Inflammatory macrophage treated with lipopolysaccharide for 1 hour (primary cell): ENCODE measurements around the gene AKAP11.

Experiments
- DNase-seq, 2 donors: peaks; one replicate each; pipeline ENCODE4 v3.0.0-alpha.2; 2020 to 2022

Gene AKAP11

GRCh38 chr13:42334329-42334706 lies 62.4 kb downstream of the AKAP11 start:
- no peak for DNase-seq

- no peak for DNase-seq
Observed at GRCh38 chr13:42337808-42338600, 66.1 kb downstream of the AKAP11 start.

GRCh38 chr13:42345367-42345766 lies 73.4 kb downstream of the AKAP11 start:
- DNase-seq = peak in 1 of 2 donors; percentile 10

- DNase-seq = no peak
Observed at GRCh38 chr13:42348576-42348975, 76.6 kb downstream of the AKAP11 start.

GRCh38 chr13:42350141-42350540 lies 78.2 kb downstream of the AKAP11 start:
- no peak for DNase-seq

GRCh38 chr13:42354241-42355091 lies 82.5 kb downstream of the AKAP11 start:
- peak in 1 of 2 donors; percentile 2 for DNase-seq

GRCh38 chr13:42355092-42355485 lies 83.1 kb downstream of the AKAP11 start:
- DNase-seq = no peak

GRCh38 chr13:42355491-42356183 lies 83.7 kb downstream of the AKAP11 start:
- no peak for DNase-seq

- DNase-seq = no peak
Observed at GRCh38 chr13:42356184-42356575, 84.2 kb downstream of the AKAP11 start.

GRCh38 chr13:42360046-42360574 lies 88.2 kb downstream of the AKAP11 start:
- DNase-seq = no peak

GRCh38 chr13:42361701-42362100 lies 89.7 kb downstream of the AKAP11 start:
- DNase-seq = no peak

GRCh38 chr13:42363941-42364612 lies 92.1 kb downstream of the AKAP11 start:
- DNase-seq = no peak

- no peak for DNase-seq
Observed at GRCh38 chr13:42364613-42365000, 92.7 kb downstream of the AKAP11 start.

- peak; percentile 25 to 30 for DNase-seq
Observed at GRCh38 chr13:42367831-42368230, 95.9 kb downstream of the AKAP11 start.

- DNase-seq = no peak
Observed at GRCh38 chr13:42369071-42369797, 97.3 kb downstream of the AKAP11 start.

- no peak for DNase-seq
Observed at GRCh38 chr13:42370229-42370628, 98.3 kb downstream of the AKAP11 start.
